Lower leg skin (tissue), 4 donors: ENCODE measurements around the gene TM4SF1. TPM values are rescaled to one million over a fixed set of nuclear protein-coding genes. Genes with fewer than 3 reads are reported as not detected.

Experiments used
- DNase-seq, 2 donors: peaks; one replicate each; pipeline ENCODE4 v3.0.0-alpha.2; 2019; ENCODE audit warnings: low spot score in 2 of 2
- H3K4me3 ChIP-seq: fragments of 200-600 bp; sonication (generic); 2 replicates; pipeline ENCODE4 v1.5.1; 2017; ENCODE audit warnings: mild to moderate bottlenecking, low read depth; ENCODE audit not compliant: poor library complexity, severe bottlenecking
- CTCF ChIP-seq, 3 donors: fragments of 450-650 bp; IDR thresholded peaks; one replicate each; pipeline ENCODE4 v1.5.1; 2016; ENCODE audit warnings: antibody characterized with exemption in 3 of 3, mild to moderate bottlenecking in 3 of 3, moderate library complexity in 2 of 3
- POLR2A ChIP-seq, 2 donors: fragments of 450-650 bp; IDR thresholded peaks; one replicate each; pipeline ENCODE4 v1.6.1; 2016 to 2017; ENCODE audit warnings: antibody characterized with exemption in 2 of 2, mild to moderate bottlenecking in 1 of 2, moderate library complexity in 1 of 2
- WGBS, 2 donors: methylation state at CpG; one replicate each; pipeline ENCODE4 v1.1.5; 2018; 5-methylcytosine and 5-hydroxymethylcytosine counted together
- intact Hi-C: fragments of 100-400 bp; cut with DNase I; formaldehyde crosslinking; loops from one replicate; pipeline ENCODE4 v1.15.0; 2023; ENCODE audit warnings: low total_unique reads
- total RNA-seq, 4 donors: library from RNA; depleted of rRNA; stranded (reverse); fragments of >200 nt; gene quantifications; one replicate each; pipeline ENCODE4 v1.1.0, GENCODE V29; 2016

Gene TM4SF1
- total RNA-seq, result 100 to 1,000 TPM in 1 of 4 donors, 10 to 100 TPM in 3; 24.5 to 131 (median 51.0) TPM

GRCh38 chr3:149377408-149378364 lies at the start of gene TM4SF1:
Gene TM4SF1, minus strand, starts transcription at chr3:149377649. Its CDS starts 102 bp downstream, at chr3:149377547.
- peak in 1 of 3 donors; percentile 67 for TF ChIP-seq CTCF (IDR thresholded peaks at IDR 0.05)
- no peak for TF ChIP-seq POLR2A (IDR thresholded peaks at IDR 0.05)
- WGBS, 2 donors, result 51 to 54% methylated on average over 15 of the region's 15 CpGs
- intact Hi-C loops, result no loop called here
- peak in 1 of 2 donors; percentile 88 for DNase-seq
- H3K4me3 ChIP-seq, result peak within 1 kb of the TSS; percentile 1

- TF ChIP-seq CTCF (IDR thresholded peaks at IDR 0.05) (no peak), POLR2A (IDR thresholded peaks at IDR 0.05) (no peak)
- DNase-seq, result no peak
- no peak overlapping the region for H3K4me3 ChIP-seq
- intact Hi-C loops, result no loop called here
- 62 to 65% methylated on average over 2 of the region's 2 CpGs for WGBS, 2 donors
Measured at GRCh38 chr3:149426325-149426724, 48.9 kb upstream of the TM4SF1 start.

GRCh38 chr3:149424918-149425317 lies 47.5 kb upstream of the TM4SF1 start:
- WGBS, 2 donors, result 40 to 71% methylated on average over 2 of the region's 2 CpGs
- DNase-seq, result no peak
- TF ChIP-seq POLR2A (IDR thresholded peaks at IDR 0.05) (no peak), CTCF (IDR thresholded peaks at IDR 0.05) (no peak)
- H3K4me3 ChIP-seq, result no peak overlapping the region
- intact Hi-C loops, result no loop called here

GRCh38 chr3:149421764-149422163 lies 44.3 kb upstream of the TM4SF1 start:
- intact Hi-C loops, result no loop called here
- TF ChIP-seq CTCF (IDR thresholded peaks at IDR 0.05) (no peak), POLR2A (IDR thresholded peaks at IDR 0.05) (no peak)
- 93 to 94% methylated on average over 2 of the region's 2 CpGs for WGBS, 2 donors

GRCh38 chr3:149419816-149420215 lies 42.4 kb upstream of the TM4SF1 start:
- TF ChIP-seq CTCF (IDR thresholded peaks at IDR 0.05), result no peak
- TF ChIP-seq POLR2A (IDR thresholded peaks at IDR 0.05), result no peak
- no peak overlapping the region for H3K4me3 ChIP-seq
- intact Hi-C loops, result no loop called here
- WGBS, 2 donors, result 88% methylated on average over 4 of the region's 4 CpGs
- no peak for DNase-seq

More at GRCh38 chr3:149421764-149422163, 44.3 kb upstream of the TM4SF1 start:
- H3K4me3 ChIP-seq, result no peak overlapping the region
- DNase-seq, result no peak
